ENCODE results near the gene STIMATE. TPM values are rescaled to one million over a fixed set of nuclear protein-coding genes. Genes with fewer than 3 reads are reported as not detected.

STIMATE gene
- 10 to 100 TPM; 34.4 to 40.8 TPM for total RNA-seq

GRCh38 chr3:52897130-52898122, at the start of gene STIMATE:
Gene STIMATE (minus strand): TSS chr3:52897548. CDS start chr3:52897450, 98 bp downstream.
- peak; percentile 83 to 87 for ATAC-seq (replicated peaks in 1 of 2)
- H3K27me3 Mint-ChIP-seq (ENCODE audit: low read depth), result no peaks in the 10 kb centered on the region
- peak within 1 kb of the TSS; percentile 9 for H3K27ac Mint-ChIP-seq
- peaks cover 2% of the 10 kb centered on the region in 2 donors for H3K36me3 Mint-ChIP-seq (ENCODE audit: insufficient read depth in 2 of 2)
- H3K9me3 Mint-ChIP-seq, result no peaks in the 10 kb centered on the region
- peak within 1 kb of the TSS; percentile 84 to 94 for H3K4me3 Mint-ChIP-seq
- H3K4me1 Mint-ChIP-seq (ENCODE audit: low read depth), result peaks cover 50% of the 10 kb centered on the region
- peak; percentile 91 to 92 for DNase-seq

- no peaks in the 10 kb centered on the region for H3K9me3 Mint-ChIP-seq
- H3K27me3 Mint-ChIP-seq (ENCODE audit: low read depth), result no peaks in the 10 kb centered on the region
- ATAC-seq (replicated peaks in 1 of 2) (no peak), DNase-seq (no peak)
- H3K4me3 Mint-ChIP-seq, result no peak overlapping the region
- peaks cover 6% of the 10 kb centered on the region for H3K4me1 Mint-ChIP-seq (ENCODE audit: low read depth)
- H3K27ac Mint-ChIP-seq, result peak overlapping the region; percentile 76
- H3K36me3 Mint-ChIP-seq (ENCODE audit: insufficient read depth in 2 of 2), result peaks cover 0 to 2% of the 10 kb centered on the region in 2 donors
Measured at GRCh38 chr3:52939600-52939999, 42.3 kb upstream of the STIMATE start.

GRCh38 chr3:52934630-52935530, 37.5 kb upstream of the STIMATE start:
- Mint-ChIP-seq H3K4me1 (ENCODE audit: low read depth) (peaks cover 9% of the 10 kb centered on the region), H3K27me3 (ENCODE audit: low read depth) (no peaks in the 10 kb centered on the region), H3K27ac (peak overlapping the region; percentile 15), H3K4me3 (peak overlapping the region in 1 of 2 donors; percentile 50), H3K36me3 (ENCODE audit: insufficient read depth in 2 of 2) (peaks cover 0 to 4% of the 10 kb centered on the region in 2 donors), H3K9me3 (no peaks in the 10 kb centered on the region)
- ATAC-seq (replicated peaks in 1 of 2) (peak; percentile 96 to 98), DNase-seq (peak; percentile 55 to 58)

GRCh38 chr3:52931889-52932288, 34.5 kb upstream of the STIMATE start:
- H3K27me3 Mint-ChIP-seq (ENCODE audit: low read depth), result no peaks in the 10 kb centered on the region
- peaks cover 9% of the 10 kb centered on the region for H3K4me1 Mint-ChIP-seq (ENCODE audit: low read depth)
- no peaks in the 10 kb centered on the region for H3K9me3 Mint-ChIP-seq
- DNase-seq (no peak), ATAC-seq (replicated peaks in 1 of 2) (no peak)
- peaks cover 0 to 4% of the 10 kb centered on the region in 2 donors for H3K36me3 Mint-ChIP-seq (ENCODE audit: insufficient read depth in 2 of 2)
- no peak overlapping the region for H3K4me3 Mint-ChIP-seq
- no peak overlapping the region for H3K27ac Mint-ChIP-seq

GRCh38 chr3:52931328-52931727, 34.0 kb upstream of the STIMATE start:
- DNase-seq (no peak), ATAC-seq (replicated peaks in 1 of 2) (no peak)
- Mint-ChIP-seq H3K27me3 (ENCODE audit: low read depth) (no peaks in the 10 kb centered on the region), H3K4me1 (ENCODE audit: low read depth) (peaks cover 9% of the 10 kb centered on the region), H3K36me3 (ENCODE audit: insufficient read depth in 2 of 2) (peaks cover 0 to 4% of the 10 kb centered on the region in 2 donors), H3K9me3 (no peaks in the 10 kb centered on the region), H3K4me3 (no peak overlapping the region), H3K27ac (no peak overlapping the region)

GRCh38 chr3:52930748-52931147, 33.4 kb upstream of the STIMATE start:
- ATAC-seq (replicated peaks in 1 of 2) (no peak), DNase-seq (no peak)
- H3K4me3 Mint-ChIP-seq, result no peak overlapping the region
- peak overlapping the region; percentile 31 for H3K27ac Mint-ChIP-seq
- H3K27me3 Mint-ChIP-seq (ENCODE audit: low read depth), result no peaks in the 10 kb centered on the region
- peaks cover 13% of the 10 kb centered on the region for H3K4me1 Mint-ChIP-seq (ENCODE audit: low read depth)
- H3K9me3 Mint-ChIP-seq, result no peaks in the 10 kb centered on the region
- H3K36me3 Mint-ChIP-seq (ENCODE audit: insufficient read depth in 2 of 2), result peaks cover 0 to 4% of the 10 kb centered on the region in 2 donors

- Mint-ChIP-seq H3K4me3 (no peak overlapping the region), H3K27ac (peak overlapping the region; percentile 24)
Measured at GRCh38 chr3:52926554-52926953, 29.2 kb upstream of the STIMATE start.

GRCh38 chr3:52925405-52926313, 28.3 kb upstream of the STIMATE start:
- H3K27me3 Mint-ChIP-seq (ENCODE audit: low read depth), result no peaks in the 10 kb centered on the region
- peak overlapping the region; percentile 81 for H3K27ac Mint-ChIP-seq
- ATAC-seq (replicated peaks in 1 of 2) (peak; percentile 29 to 41), DNase-seq (peak in 1 of 2 donors; percentile 1)
- H3K4me1 Mint-ChIP-seq (ENCODE audit: low read depth), result peaks cover 5% of the 10 kb centered on the region
- no peak overlapping the region for H3K4me3 Mint-ChIP-seq
- no peaks in the 10 kb centered on the region for H3K9me3 Mint-ChIP-seq
- H3K36me3 Mint-ChIP-seq (ENCODE audit: insufficient read depth in 2 of 2), result peaks cover 2 to 9% of the 10 kb centered on the region in 2 donors

More at GRCh38 chr3:52926554-52926953, 29.2 kb upstream of the STIMATE start:
- no peak for ATAC-seq (replicated peaks in 1 of 2)
- H3K4me1 Mint-ChIP-seq (ENCODE audit: low read depth), result peaks cover 5% of the 10 kb centered on the region
- no peak for DNase-seq
- no peaks in the 10 kb centered on the region for H3K27me3 Mint-ChIP-seq (ENCODE audit: low read depth)
- peaks cover 2 to 11% of the 10 kb centered on the region in 2 donors for H3K36me3 Mint-ChIP-seq (ENCODE audit: insufficient read depth in 2 of 2)
- H3K9me3 Mint-ChIP-seq, result no peaks in the 10 kb centered on the region

GRCh38 chr3:52923963-52924362, 26.6 kb upstream of the STIMATE start:
- no peak overlapping the region for H3K4me3 Mint-ChIP-seq
- peaks cover 5% of the 10 kb centered on the region for H3K4me1 Mint-ChIP-seq (ENCODE audit: low read depth)
- H3K36me3 Mint-ChIP-seq (ENCODE audit: insufficient read depth in 2 of 2), result peaks cover 2 to 10% of the 10 kb centered on the region in 2 donors
- no peaks in the 10 kb centered on the region for H3K9me3 Mint-ChIP-seq
- H3K27me3 Mint-ChIP-seq (ENCODE audit: low read depth), result no peaks in the 10 kb centered on the region
- ATAC-seq (replicated peaks in 1 of 2) (no peak), DNase-seq (no peak)
- H3K27ac Mint-ChIP-seq, result peak overlapping the region; percentile 74

GRCh38 chr3:52920841-52921240, 23.5 kb upstream of the STIMATE start:
- ATAC-seq (replicated peaks in 1 of 2) (no peak), DNase-seq (no peak)
- Mint-ChIP-seq H3K36me3 (ENCODE audit: insufficient read depth in 2 of 2) (peaks cover 2 to 10% of the 10 kb centered on the region in 2 donors), H3K27me3 (ENCODE audit: low read depth) (no peaks in the 10 kb centered on the region), H3K4me1 (ENCODE audit: low read depth) (peaks cover 1% of the 10 kb centered on the region), H3K4me3 (no peak overlapping the region), H3K9me3 (no peaks in the 10 kb centered on the region), H3K27ac (peak overlapping the region; percentile 73)

GRCh38 chr3:52917044-52917443, 19.7 kb upstream of the STIMATE start:
- peaks cover 0 to 6% of the 10 kb centered on the region in 2 donors for H3K36me3 Mint-ChIP-seq (ENCODE audit: insufficient read depth in 2 of 2)

GRCh38 chr3:52915294-52915693, 17.9 kb upstream of the STIMATE start:
- Mint-ChIP-seq H3K27me3 (ENCODE audit: low read depth) (no peaks in the 10 kb centered on the region), H3K36me3 (ENCODE audit: insufficient read depth in 2 of 2) (peaks cover 0 to 3% of the 10 kb centered on the region in 2 donors), H3K4me1 (ENCODE audit: low read depth) (no peaks in the 10 kb centered on the region), H3K27ac (no peak overlapping the region), H3K4me3 (no peak overlapping the region), H3K9me3 (no peaks in the 10 kb centered on the region)
- DNase-seq (no peak), ATAC-seq (replicated peaks in 1 of 2) (no peak)

More at GRCh38 chr3:52917044-52917443, 19.7 kb upstream of the STIMATE start:
- no peaks in the 10 kb centered on the region for H3K9me3 Mint-ChIP-seq
- no peaks in the 10 kb centered on the region for H3K4me1 Mint-ChIP-seq (ENCODE audit: low read depth)
- no peak overlapping the region for H3K27ac Mint-ChIP-seq
- ATAC-seq (replicated peaks in 1 of 2) (no peak), DNase-seq (no peak)
- no peak overlapping the region for H3K4me3 Mint-ChIP-seq
- no peaks in the 10 kb centered on the region for H3K27me3 Mint-ChIP-seq (ENCODE audit: low read depth)
